Mesodermal cell (in vitro differentiated cells): ENCODE measurements around the gene ITPR2.
"Not testable (repeated sequence)": the region's sequence is repeated elsewhere in the genome, so short reads cannot be mapped to it uniquely, and the experiment has no call there.

ENCODE experiments used
- H3K27ac ChIP-seq: 2 replicates; pipeline ENCODE4 v1.7.0; 2013; ENCODE audit warnings: mild to moderate bottlenecking, low read depth, low read length, moderate library complexity; ENCODE audit not compliant: severe bottlenecking
- H3K36me3 ChIP-seq: 2 replicates; pipeline ENCODE4 v1.7.1; 2013; ENCODE audit warnings: mild to moderate bottlenecking, low read length, moderate library complexity; ENCODE audit not compliant: control insufficient read depth, insufficient read depth
- H3K4me1 ChIP-seq: one replicate; pipeline ENCODE4 v1.7.1; 2013; ENCODE audit warnings: mild to moderate bottlenecking, low read length; ENCODE audit not compliant: insufficient read depth, control insufficient read depth, poor library complexity, severe bottlenecking
- H3K4me3 ChIP-seq: 2 replicates; pipeline ENCODE4 v1.7.0; 2013; ENCODE audit warnings: low read length, control low read depth, mild to moderate bottlenecking; ENCODE audit not compliant: insufficient read depth, poor library complexity, severe bottlenecking; ENCODE audit errors: extremely low read depth
- H3K9me3 ChIP-seq: 2 replicates; pipeline ENCODE4 v1.7.1; 2013; ENCODE audit warnings: mild to moderate bottlenecking, low read length, moderate library complexity; ENCODE audit not compliant: control insufficient read depth
- WGBS, 2 experiments: methylation state at CpG; one replicate each; pipeline ENCODE4 v1.1.5; 2013; ENCODE audit warnings: missing lambda C conversion rate in 2 of 2; ENCODE audit not compliant: insufficient coverage in 2 of 2; 5-methylcytosine and 5-hydroxymethylcytosine counted together

ITPR2 gene

DNA sequence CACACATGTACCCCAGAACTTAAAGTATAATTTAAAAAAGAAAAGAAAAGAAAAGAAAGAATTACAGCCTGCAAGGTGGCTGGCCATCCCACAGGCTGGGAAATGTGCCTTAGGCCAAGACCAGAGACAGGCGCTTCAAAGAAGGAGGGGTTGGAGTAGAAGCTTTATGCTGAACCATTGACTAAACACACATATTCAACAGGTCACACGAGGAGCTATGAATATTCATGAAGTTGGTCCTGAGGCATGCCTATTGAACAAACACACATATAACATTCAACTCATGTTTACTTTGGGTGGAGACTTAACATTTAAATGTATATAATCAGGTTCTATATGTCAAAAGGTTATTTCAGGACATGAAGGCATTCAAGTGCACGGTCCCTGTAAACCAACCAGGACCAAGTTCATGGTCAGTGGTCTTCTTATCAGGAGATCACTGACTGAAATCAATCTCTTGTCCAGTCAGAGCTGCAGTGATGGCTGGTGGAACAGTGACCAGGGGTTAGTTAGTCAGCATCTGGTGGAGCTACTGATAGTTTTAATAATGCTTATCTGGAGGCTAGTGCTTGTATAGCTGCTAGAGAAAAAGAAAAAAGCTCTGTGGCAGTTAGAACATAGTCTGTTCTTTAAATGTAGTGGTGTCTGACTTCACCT, 35.6 kb upstream of the ITPR2 start:
- Histone ChIP-seq H3K4me3 (no peak overlapping the region), H3K9me3 (no peaks in the 10 kb centered on the region), H3K36me3 (no peaks in the 10 kb centered on the region), H3K4me1 (no peaks in the 10 kb centered on the region), H3K27ac (no peak overlapping the region)
- 73 to 96% methylated on average over 1 to 2 of the region's 3 CpGs for WGBS, 2 experiments

DNA sequence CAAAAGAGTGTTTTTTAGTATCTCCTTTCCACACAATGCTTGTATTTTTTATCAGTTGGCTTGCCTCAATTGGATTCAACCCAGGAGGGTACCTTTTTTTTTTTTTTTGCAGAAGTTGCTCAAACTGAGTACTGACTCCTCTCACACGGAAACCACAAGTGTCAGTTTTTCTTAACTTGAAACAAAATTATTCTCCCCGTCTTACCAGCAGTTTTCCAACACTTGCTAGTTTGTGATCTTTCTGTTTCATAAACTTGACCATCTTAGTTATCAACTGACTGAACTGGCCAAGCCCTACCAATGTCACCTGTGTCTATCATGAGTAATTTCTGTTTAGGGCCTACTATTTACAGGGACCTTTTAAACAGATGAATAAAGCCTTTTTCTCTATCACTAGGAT, 34.1 kb upstream of the ITPR2 start:
- Histone ChIP-seq H3K9me3 (no peaks in the 10 kb centered on the region), H3K4me3 (no peak overlapping the region), H3K27ac (no peak overlapping the region), H3K36me3 (no peaks in the 10 kb centered on the region), H3K4me1 (no peaks in the 10 kb centered on the region)
- 60 to 82% methylated on average over 1 to 2 of the region's 2 CpGs for WGBS, 2 experiments

DNA sequence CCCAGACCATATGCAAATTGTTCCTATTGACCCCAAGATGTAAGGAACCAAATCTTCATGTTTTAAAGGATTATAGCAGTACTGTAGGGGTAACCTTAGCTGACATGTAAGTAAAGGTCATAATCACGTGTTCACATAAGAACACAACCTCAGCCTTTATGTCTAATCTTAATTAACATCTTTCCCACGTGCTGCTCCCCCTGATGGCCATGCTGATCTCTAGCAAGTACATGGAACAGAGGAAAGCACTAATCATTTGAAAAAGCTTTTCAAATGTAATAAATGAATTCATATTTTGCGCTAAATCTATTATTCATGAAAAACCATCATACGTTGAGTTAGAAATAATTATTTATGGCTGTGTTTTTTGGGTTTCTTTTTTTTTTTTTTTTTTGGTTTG, 30.5 kb upstream of the ITPR2 start:
- H3K36me3 ChIP-seq = no peaks in the 10 kb centered on the region
- WGBS, 2 experiments = 80% methylated on average over 1 of the region's 4 CpGs; no CpG with 5 or more reads in 1 of the 2 experiments
- H3K4me1 ChIP-seq = no peaks in the 10 kb centered on the region
- no peaks in the 10 kb centered on the region for H3K9me3 ChIP-seq
- no peak overlapping the region for H3K4me3 ChIP-seq
- no peak overlapping the region for H3K27ac ChIP-seq

DNA sequence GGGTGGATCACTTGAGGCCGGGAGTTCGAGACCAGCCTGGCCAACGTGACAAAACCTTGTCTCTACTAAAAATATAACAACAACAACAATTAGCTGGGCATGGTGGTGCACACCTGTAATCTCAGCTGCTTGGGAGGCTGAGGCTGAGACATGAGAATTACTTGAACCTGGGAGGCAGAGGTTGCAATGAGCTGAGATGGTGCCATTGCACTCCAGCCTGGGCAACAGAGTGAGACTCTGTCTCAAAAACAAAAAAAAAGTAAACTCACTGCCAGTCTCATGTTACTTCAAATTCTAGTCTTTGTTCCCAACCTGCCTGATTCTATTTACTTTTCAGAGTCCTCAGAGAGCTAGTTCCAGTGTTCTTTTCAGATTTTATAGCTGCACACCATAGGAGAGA, 29.8 kb upstream of the ITPR2 start:
- not testable (repeated sequence) for H3K4me3 ChIP-seq, H3K4me1 ChIP-seq, H3K9me3 ChIP-seq, H3K36me3 ChIP-seq, H3K27ac ChIP-seq
- WGBS, 2 experiments = 83% methylated on average over 2 of the region's 3 CpGs; no CpG with 5 or more reads in 1 of the 2 experiments

DNA sequence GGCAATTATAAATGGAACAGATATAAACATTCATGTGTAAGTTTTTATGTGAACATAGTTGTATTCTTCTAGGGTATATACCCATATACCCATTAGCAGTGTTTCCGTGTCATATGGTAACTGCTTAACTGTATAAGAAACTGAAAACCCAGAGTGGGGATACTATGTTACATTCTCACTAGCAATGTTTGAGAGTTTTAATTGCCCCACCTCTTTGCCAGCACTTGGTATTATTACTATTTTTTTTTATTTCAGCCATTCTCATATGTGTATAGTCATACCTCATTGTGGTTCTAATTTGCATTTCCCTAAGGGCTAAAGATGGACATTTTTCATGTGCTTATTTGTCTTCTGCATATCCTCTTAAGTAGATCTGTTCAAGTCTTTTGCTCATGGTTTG, 28.7 kb upstream of the ITPR2 start:
- Histone ChIP-seq H3K4me1 (peaks cover 8% of the 10 kb centered on the region), H3K36me3 (no peaks in the 10 kb centered on the region), H3K9me3 (no peaks in the 10 kb centered on the region), H3K4me3 (no peak overlapping the region), H3K27ac (no peak overlapping the region)
- no CpG with 5 or more reads among the region's 1 CpG for WGBS, 2 experiments

DNA sequence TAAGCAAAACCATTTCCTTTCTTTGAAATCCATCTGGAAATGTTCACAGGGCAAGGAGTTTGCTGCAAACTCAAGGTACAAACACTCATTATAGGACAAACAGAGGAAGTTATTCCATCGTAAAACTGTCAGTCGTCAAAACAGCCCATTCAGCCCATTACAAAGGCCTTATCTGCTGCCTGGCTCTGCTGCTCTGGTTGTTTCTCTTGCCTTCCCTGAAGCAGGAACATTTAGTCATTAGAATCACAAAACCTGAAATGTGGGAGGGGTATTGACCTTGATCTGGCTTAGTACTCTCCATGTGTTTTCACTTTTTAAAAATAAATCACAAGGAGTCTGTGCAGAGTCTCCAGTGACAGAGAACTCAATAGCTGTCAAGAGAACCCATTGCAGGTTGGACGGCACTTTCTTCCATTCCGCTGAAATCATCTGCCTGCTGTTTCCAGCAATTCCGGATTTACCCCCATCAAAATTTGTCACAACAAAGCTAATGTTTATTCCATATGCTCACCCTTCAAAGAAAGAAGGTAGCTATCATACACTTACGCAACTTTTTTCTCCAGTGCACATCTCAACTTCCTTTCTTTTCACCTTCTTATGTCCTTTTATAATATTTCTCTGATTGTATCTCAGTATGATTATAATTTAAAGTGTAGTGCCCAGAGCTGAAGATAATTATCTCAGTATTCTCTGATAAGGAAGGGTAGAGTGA, 24.6 kb upstream of the ITPR2 start:
- Histone ChIP-seq H3K4me1 (peaks cover 8% of the 10 kb centered on the region), H3K4me3 (no peak overlapping the region), H3K9me3 (no peaks in the 10 kb centered on the region), H3K27ac (no peak overlapping the region), H3K36me3 (no peaks in the 10 kb centered on the region)
- 69 to 70% methylated on average over 4 to 5 of the region's 6 CpGs for WGBS, 2 experiments

DNA sequence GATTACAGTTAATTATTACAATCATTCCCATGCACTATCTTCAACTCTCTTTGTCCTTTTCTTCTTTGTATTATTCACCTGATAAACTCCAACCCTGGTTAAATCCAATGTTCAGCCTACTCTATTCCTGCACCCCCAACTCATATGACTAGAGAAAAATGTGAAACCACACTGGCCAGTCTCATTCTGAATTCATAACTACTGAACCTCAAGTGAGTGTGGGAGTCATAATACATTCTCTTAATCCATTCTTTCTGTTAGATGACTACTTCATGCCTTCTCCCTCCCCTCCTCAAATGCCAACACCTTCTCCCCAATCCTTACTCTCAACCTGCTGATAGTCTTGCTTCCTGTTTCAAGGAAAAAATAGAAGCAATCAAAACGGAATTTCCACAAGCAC, 22.3 kb upstream of the ITPR2 start:
- Histone ChIP-seq H3K4me1 (peaks cover 8% of the 10 kb centered on the region), H3K9me3 (no peaks in the 10 kb centered on the region), H3K27ac (no peak overlapping the region), H3K36me3 (no peaks in the 10 kb centered on the region), H3K4me3 (no peak overlapping the region)
- 73 to 78% methylated on average over 1 of the region's 1 CpG for WGBS, 2 experiments

DNA sequence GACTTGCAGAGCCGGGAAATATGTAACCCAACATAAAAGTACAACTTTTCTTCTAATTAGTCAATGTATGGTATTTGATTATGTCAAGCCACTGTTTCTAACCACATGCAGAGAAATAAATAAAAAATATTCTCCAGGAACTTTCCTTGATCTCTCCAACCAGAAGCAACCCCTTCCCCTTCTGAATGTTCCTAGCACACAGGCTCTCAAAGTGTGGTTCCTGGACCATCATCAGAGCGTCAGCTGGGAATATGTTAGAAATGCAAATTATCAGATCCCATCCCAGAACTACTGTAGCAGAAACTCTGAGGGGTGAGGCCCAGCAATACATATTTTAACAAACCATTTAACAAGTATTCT, 21.0 kb upstream of the ITPR2 start:
- H3K27ac ChIP-seq = no peak overlapping the region
- H3K9me3 ChIP-seq = no peaks in the 10 kb centered on the region
- WGBS, 2 experiments = 17% methylated on average over 1 of the region's 2 CpGs; no CpG with 5 or more reads in 1 of the 2 experiments
- peaks cover 8% of the 10 kb centered on the region for H3K4me1 ChIP-seq
- no peaks in the 10 kb centered on the region for H3K36me3 ChIP-seq
- H3K4me3 ChIP-seq = no peak overlapping the region

DNA sequence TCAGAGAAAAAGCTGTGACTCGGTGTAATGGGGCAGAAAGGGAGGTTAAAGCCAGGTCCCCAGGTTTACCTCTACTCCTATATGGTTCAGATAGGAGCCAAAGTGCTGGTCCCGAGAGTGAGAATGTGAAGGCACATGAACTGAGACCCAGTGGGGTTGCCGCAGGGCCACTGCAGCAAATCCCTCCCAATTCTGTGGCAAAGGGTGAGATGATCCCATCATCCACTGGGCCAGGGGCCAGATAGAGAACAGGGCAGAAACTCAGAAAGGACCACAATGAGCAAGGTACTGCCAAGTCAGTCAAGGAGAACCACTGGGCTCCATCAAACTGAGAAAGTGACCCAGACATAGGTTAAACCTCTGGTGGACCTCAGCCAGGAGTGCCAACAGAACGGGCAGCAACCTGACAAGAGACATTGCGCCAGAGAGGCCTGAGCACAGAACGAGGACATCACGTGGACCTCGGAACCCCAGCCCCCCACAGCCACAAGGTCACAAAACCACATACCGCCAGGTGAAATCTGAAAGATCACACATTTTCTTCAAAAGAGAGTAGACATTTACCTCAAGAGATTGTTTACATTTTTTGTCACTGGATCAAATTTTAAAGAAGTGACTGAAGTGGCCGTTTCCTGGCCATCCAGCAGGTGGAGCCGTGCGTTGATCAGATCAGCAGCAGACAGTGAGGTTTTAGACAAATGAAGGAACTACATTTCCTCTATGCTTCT, 20.5 kb upstream of the ITPR2 start:
- no peak overlapping the region for H3K27ac ChIP-seq
- no peaks in the 10 kb centered on the region for H3K9me3 ChIP-seq
- H3K36me3 ChIP-seq = no peaks in the 10 kb centered on the region
- H3K4me3 ChIP-seq = no peak overlapping the region
- 52 to 66% methylated on average over 9 to 11 of the region's 12 CpGs for WGBS, 2 experiments
- peaks cover 8% of the 10 kb centered on the region for H3K4me1 ChIP-seq

DNA sequence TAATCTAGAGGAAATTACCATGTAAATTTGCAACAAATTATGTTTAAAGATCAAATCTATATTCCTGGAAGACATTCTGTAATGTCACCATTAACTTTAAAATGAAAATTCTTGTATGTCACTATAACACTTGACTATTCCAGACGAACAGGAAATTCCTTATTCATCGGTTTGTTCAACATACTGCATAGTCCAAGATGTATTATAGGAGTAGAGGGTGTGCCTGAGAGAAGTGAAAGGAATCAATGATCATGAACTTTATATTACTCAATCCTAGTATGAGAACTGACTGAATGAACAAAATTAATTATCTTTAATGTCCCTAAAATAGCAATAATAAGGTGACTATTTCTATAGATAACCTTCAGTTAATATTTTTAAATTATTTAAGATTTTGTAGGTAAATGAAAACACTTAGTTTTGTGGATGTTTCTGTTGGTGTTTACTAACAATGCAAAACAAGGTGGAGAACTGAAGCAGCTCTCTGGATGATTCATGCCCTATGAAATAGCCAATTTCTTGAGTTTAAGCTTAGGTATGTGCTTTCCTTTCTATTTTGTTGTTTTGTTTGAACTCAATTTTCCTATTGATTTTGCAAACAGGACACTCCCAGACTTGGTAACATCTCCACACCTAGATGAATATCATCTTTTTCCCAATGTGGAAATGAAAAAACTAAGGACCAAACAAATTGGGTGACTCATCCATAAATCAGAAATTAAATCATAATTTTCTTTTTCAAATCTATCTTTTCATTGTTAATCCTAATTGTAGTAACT, 18.2 kb upstream of the ITPR2 start:
- no CpG with 5 or more reads among the region's 2 CpGs for WGBS, 2 experiments
- H3K4me1 ChIP-seq = peaks cover 8% of the 10 kb centered on the region
- H3K36me3 ChIP-seq = no peaks in the 10 kb centered on the region
- no peaks in the 10 kb centered on the region for H3K9me3 ChIP-seq
- no peak overlapping the region for H3K27ac ChIP-seq
- H3K4me3 ChIP-seq = no peak overlapping the region
